KOPT-K1 (cell line): ENCODE measurements around the gene TUBB.

Experiments
- H3K27ac ChIP-seq: fragments of 200-600 bp; sonication (generic); 2 replicates; pipeline ENCODE4 v1.5.1; 2016; ENCODE audit warnings: antibody characterized with exemption, mild to moderate bottlenecking, low read depth, low read length; ENCODE audit not compliant: poor library complexity, severe bottlenecking
- H3K36me3 ChIP-seq: fragments of 200-600 bp; sonication (generic); 2 replicates; pipeline ENCODE4 v1.5.1; 2017; ENCODE audit warnings: antibody characterized with exemption, mild to moderate bottlenecking, low read length, moderate library complexity; ENCODE audit not compliant: insufficient read depth
- H3K9me3 ChIP-seq: fragments of 200-600 bp; sonication (generic); 2 replicates; pipeline ENCODE4 v1.5.1; 2017; ENCODE audit warnings: antibody characterized with exemption, low read length, mild to moderate bottlenecking; ENCODE audit not compliant: insufficient read depth, poor library complexity, severe bottlenecking

TUBB gene

GRCh38 chr6:30685157-30686008, 34.8 kb upstream of the TUBB start:
- Histone ChIP-seq H3K27ac (peak overlapping the region; percentile 94), H3K9me3 (no peaks in the 10 kb centered on the region), H3K36me3 (peaks cover 20% of the 10 kb centered on the region)

DNA sequence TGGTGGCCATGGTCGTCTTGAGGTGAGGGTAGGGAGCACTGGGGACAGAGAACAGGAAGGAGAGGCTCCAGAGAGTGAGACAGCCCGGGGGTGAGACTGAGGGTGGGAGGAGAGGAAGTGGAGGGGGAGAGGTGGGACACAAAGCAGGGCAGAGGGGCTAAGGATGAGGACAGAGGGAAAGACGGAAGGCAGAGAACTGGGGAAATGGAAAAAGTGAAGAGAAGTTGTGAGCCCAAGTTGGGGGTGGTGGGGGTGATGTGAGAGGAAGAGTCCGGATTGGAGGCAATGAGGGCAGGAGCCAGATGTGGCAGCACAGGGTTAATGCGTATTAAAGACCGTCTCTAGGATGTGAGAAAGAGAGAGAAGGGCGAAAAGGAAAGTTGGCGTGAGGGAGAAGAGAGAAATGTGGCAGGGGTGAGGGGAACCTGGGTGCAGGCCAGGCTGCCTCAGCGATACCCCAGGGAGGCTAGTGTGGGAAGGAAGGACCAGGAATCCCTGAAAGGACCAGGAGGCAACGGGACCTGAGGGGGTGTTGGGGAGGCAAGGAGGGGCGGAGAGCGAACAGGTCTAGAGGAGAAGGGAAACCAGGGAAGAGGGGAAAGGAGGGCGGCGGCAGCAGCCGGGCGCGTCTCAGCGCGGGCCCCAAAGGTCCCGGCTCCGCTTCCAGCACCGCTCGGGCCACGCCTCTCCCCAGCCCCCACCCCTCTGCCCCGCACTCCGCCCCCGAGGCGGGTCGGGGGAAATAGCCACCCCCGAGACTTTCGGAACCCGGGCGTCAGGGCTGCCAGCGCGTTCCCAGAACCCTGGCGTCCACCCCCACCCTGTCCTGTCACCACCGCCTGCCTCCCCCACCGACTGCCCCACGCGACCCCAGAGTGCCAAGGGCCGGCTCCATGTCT, 33.9 kb upstream of the TUBB start, which contains the start of gene PPP1R18:
Gene PPP1R18, minus strand, starts transcription at position 637 of the 899 bp plus-strand sequence. Its CDS starts 627 bp downstream, at position 10.
- peaks cover 12% of the 10 kb centered on the region; the same call in 1 of the 2 replicates for H3K36me3 ChIP-seq
- no peaks in the 10 kb centered on the region for H3K9me3 ChIP-seq
- peak within 1 kb of the TSS; percentile 94 for H3K27ac ChIP-seq

- 0 out of 2 replicates have a peak, but pooled peaks cover 6% of the 10 kb centered on the region for H3K36me3 ChIP-seq
- H3K9me3 ChIP-seq, result no peaks in the 10 kb centered on the region
- H3K27ac ChIP-seq, result peak overlapping the region; percentile 94
Observed at GRCh38 chr6:30686908-30687658, 33.1 kb upstream of the TUBB start.

GRCh38 chr6:30687659-30688431, 32.3 kb upstream of the TUBB start:
- peak overlapping the region; percentile 94 for H3K27ac ChIP-seq
- 0 out of 2 replicates have a peak, but pooled peaks cover 6% of the 10 kb centered on the region for H3K36me3 ChIP-seq
- H3K9me3 ChIP-seq, result no peaks in the 10 kb centered on the region

DNA sequence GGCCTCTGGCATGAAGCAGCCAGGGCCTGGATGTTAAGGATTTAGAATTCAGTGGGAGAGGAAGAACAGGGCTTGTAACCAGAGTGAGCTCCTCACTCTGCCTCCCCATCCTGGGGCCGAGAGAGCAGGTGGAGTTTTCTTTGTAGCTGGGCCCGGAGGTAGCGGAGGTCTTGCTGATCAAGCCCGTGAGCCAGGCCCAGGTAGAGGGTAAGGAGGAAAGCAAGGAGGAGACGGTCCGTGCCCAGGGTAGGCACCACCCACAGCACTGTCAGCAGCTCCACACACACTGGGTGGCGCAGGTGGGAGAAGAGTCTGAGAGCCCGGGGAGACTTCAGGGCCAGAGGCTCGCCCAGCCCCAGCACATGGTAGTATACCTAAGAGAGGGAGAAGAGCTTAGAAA, 31.6 kb upstream of the TUBB start:
- 0 out of 2 replicates have a peak, but pooled peaks cover 6% of the 10 kb centered on the region for H3K36me3 ChIP-seq
- no peak overlapping the region for H3K27ac ChIP-seq
- no peaks in the 10 kb centered on the region for H3K9me3 ChIP-seq

DNA sequence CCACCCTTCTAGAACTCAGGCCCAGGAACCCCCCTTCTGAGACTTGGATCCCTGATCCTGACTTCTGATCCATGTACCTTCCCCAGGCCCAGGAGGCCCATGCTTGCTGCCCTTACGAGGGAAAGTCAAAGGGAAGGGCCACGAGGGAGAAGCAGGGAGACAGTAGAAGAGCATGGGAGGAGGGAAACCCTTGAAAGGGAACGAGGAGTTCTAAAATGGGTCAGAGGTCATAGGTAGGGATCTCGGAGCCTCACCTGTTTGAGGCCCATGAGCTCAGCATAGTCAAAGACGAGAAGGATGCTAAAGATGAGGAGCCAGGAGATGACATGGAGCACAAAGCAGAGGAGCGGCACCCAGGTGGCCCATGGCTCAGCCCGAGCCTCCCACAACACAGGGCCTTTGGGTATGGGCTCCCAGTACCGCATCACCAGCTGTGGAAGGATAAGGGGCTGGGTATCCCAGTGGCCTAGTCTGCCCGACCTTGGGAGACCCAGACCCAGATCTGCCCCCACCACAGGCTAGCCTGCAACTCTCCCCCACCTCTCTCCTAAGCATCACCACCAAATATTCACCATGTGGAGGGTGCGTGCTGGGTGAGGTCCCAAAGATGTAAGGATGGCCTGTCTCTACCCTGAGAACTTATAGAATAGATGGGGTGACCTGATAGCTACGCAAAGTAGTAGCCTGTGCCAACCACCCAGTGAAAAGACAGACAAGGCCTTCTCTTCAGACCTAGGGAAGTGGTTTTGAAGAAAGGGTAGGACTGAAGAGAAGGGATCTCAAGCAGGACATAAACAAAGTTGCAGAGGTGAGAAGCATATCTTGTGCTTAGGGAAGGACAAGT, 30.9 kb upstream of the TUBB start:
- Histone ChIP-seq H3K27ac (peak overlapping the region; percentile 85), H3K9me3 (no peaks in the 10 kb centered on the region), H3K36me3 (0 out of 2 replicates have a peak, but pooled peaks cover 6% of the 10 kb centered on the region)

GRCh38 chr6:30689985-30690384, 30.2 kb upstream of the TUBB start:
- no peaks in the 10 kb centered on the region for H3K9me3 ChIP-seq
- peak overlapping the region; percentile 85 for H3K27ac ChIP-seq
- 0 out of 2 replicates have a peak, but pooled peaks cover 6% of the 10 kb centered on the region for H3K36me3 ChIP-seq

DNA sequence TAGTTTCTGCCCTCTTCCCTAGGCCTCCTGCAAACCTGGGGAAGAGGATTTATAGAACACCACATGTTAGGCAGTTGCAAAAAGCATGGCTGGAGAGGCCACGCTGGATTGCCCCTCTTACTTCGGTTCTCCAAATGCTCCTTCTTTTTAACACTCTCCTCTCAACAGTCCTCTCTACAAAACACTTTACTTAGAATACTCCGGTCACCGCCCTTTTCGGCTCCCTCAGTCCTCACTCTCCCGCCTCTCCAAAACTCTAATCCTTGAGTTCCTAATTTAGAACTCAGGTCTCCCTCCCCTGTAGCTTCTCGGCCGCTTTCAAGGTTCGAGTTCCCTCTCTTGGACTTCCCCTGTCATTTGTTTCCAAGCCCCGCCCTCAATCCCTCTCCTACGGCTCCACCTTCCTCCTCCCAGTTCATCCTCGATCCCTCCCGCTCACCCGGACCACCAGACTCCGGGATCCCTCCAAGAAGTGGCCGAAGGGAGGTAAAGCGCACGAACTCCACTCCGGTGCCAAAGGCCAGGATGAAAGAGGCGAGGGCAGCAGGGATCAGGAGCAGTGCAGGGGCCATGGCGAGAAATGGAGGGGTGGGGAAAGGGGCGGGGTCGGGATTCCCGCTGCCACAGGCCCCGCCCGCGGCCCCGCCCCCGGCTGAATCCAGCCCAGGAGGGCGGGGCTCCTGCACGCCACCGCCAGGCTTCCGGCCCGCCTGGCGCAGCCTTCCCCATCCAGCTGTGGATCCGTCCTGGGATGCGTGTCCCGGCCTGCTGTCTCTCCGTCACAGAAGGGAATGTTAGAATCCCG, 29.5 kb upstream of the TUBB start, which contains the start of gene NRM:
Gene NRM, minus strand, starts transcription at position 582 of the 805 bp plus-strand sequence. Its CDS starts 10 bp downstream, at position 572.
- peak within 1 kb of the TSS; percentile 85 for H3K27ac ChIP-seq
- H3K9me3 ChIP-seq, result no peaks in the 10 kb centered on the region
- 0 out of 2 replicates have a peak, but pooled peaks cover 6% of the 10 kb centered on the region for H3K36me3 ChIP-seq

DNA sequence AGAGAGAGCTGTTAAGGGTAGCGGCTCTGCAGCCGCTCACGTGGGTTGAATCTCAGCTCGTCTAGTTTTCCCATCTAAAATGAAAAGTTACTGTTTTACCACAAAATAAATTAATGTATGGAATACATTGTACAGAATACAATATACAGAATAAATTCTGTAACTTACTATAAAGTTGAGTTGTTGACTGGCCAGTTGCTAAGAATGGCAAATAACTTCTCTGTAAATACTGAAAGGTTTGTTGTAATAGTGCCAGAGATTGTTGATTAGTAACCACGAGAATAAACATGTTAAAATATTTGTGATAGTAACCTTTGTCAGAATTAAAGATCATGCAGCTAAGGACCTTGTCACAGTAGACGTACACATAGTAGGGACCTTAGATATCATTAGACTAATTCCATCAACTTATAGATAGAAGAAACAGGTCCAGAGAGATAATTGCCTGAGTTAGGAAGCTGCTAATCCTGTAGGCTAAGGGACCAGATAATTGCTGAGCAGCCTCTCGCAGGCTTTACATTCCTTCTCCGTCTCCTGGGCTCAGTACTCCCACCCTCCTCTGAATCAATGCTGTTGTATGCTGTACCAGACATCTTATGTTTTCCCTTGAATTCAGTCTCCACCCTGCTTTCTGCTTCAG, 28.8 kb upstream of the TUBB start:
- H3K36me3 ChIP-seq, result 0 out of 2 replicates have a peak, but pooled peaks cover 6% of the 10 kb centered on the region
- H3K9me3 ChIP-seq, result no peaks in the 10 kb centered on the region
- peak overlapping the region; percentile 85 for H3K27ac ChIP-seq

GRCh38 chr6:30696432-30696831, 23.7 kb upstream of the TUBB start:
- Histone ChIP-seq H3K27ac (no peak overlapping the region), H3K36me3 (peaks cover 23% of the 10 kb centered on the region), H3K9me3 (no peaks in the 10 kb centered on the region)

DNA sequence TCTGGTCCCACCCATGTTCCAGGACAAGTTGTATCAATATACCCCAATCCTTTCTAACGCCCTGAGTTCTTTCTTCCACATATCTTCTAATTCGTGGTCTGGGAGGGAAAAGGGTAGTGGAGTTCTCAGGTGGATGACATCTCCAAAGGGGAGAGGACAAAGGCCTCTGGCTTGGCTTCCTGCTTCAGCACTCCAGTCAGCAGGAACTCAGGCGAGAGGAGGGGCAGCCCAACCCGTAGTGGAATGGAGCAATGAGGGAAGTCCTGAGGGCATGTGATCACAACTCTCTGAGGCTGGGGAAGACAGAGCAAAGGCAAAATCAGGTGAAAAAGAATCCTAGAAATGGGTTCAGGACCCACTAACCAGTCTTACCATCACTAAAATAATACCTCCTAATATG, 19.8 kb upstream of the TUBB start:
- H3K27ac ChIP-seq, result no peak overlapping the region
- H3K36me3 ChIP-seq, result peaks cover 62% of the 10 kb centered on the region
- no peaks in the 10 kb centered on the region for H3K9me3 ChIP-seq

DNA sequence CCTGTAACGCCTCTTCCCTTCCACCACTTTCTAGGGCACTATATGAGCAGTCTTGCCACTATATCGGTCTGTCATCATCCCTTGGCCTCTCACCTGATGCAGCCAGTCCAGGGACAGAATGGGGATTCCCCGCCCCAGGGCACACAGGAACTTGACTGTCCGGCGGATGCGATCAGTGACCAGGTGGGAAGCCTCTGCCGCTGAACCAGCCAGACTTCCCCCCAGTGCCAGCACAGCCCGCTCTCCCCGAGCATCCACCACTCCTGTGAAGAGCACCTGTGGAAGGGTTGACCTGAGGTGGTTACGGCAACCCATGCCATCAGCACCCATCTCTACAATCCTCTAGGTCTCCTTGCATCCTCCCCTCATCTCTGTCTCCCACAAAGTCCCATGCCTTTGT, 17.1 kb upstream of the TUBB start:
- Histone ChIP-seq H3K36me3 (peaks cover 84% of the 10 kb centered on the region), H3K9me3 (no peaks in the 10 kb centered on the region), H3K27ac (no peak overlapping the region)
